Measurements from ENCODE around the gene EEF2. TPM values are rescaled to one million over a fixed set of nuclear protein-coding genes. Genes with fewer than 3 reads are reported as not detected.
"Not testable (repeated sequence)": the region's sequence is repeated elsewhere in the genome, so short reads cannot be mapped to it uniquely, and the experiment has no call there.

Gene EEF2
- polyA plus RNA-seq, 3 donors, result 1,532 to 1,936 (median 1,761) TPM

GRCh38 chr19:3961007-3961406, 24.3 kb downstream of the EEF2 start:
- no peak for DNase-seq (ENCODE audit: extremely low read depth in 1 of 11, low read depth in 9 of 11, low spot score in 4 of 11)

- no peak for DNase-seq (ENCODE audit: extremely low read depth in 1 of 11, low read depth in 9 of 11, low spot score in 4 of 11)
Observed at GRCh38 chr19:3959766-3960131, 25.5 kb downstream of the EEF2 start.

- DNase-seq (ENCODE audit: extremely low read depth in 1 of 11, low read depth in 9 of 11, low spot score in 4 of 11), result no peak
Observed at GRCh38 chr19:3958836-3959765, 26.2 kb downstream of the EEF2 start.

GRCh38 chr19:3955688-3956087, 29.6 kb downstream of the EEF2 start:
- no peak for DNase-seq (ENCODE audit: extremely low read depth in 1 of 11, low read depth in 9 of 11, low spot score in 4 of 11)

- not testable (repeated sequence) for DNase-seq (ENCODE audit: extremely low read depth in 1 of 11, low read depth in 9 of 11, low spot score in 4 of 11)
Observed at GRCh38 chr19:3955276-3955675, 30.0 kb downstream of the EEF2 start.

GRCh38 chr19:3954107-3954506, 31.2 kb downstream of the EEF2 start:
- no peak for DNase-seq (ENCODE audit: extremely low read depth in 1 of 11, low read depth in 9 of 11, low spot score in 4 of 11)

GRCh38 chr19:3952755-3953276, 32.4 kb downstream of the EEF2 start:
- not testable (repeated sequence) for DNase-seq (ENCODE audit: extremely low read depth in 1 of 11, low read depth in 9 of 11, low spot score in 4 of 11)

- DNase-seq (ENCODE audit: extremely low read depth in 1 of 11, low read depth in 9 of 11, low spot score in 4 of 11), result no peak
Observed at GRCh38 chr19:3950871-3951861, 34.1 kb downstream of the EEF2 start.

- DNase-seq (ENCODE audit: extremely low read depth in 1 of 11, low read depth in 9 of 11, low spot score in 4 of 11), result no peak
Observed at GRCh38 chr19:3949997-3950859, 35.0 kb downstream of the EEF2 start.

- no peak for DNase-seq (ENCODE audit: extremely low read depth in 1 of 11, low read depth in 9 of 11, low spot score in 4 of 11)
Observed at GRCh38 chr19:3949294-3949693, 36.0 kb downstream of the EEF2 start.

GRCh38 chr19:3947316-3947933, 37.8 kb downstream of the EEF2 start:
- DNase-seq (ENCODE audit: extremely low read depth in 1 of 11, low read depth in 9 of 11, low spot score in 4 of 11), result not testable (repeated sequence)

GRCh38 chr19:3945838-3946237, 39.4 kb downstream of the EEF2 start:
- DNase-seq (ENCODE audit: extremely low read depth in 1 of 11, low read depth in 9 of 11, low spot score in 4 of 11), result no peak

- no peak for DNase-seq (ENCODE audit: extremely low read depth in 1 of 11, low read depth in 9 of 11, low spot score in 4 of 11)
Observed at GRCh38 chr19:3944018-3944721, 41.1 kb downstream of the EEF2 start.

GRCh38 chr19:3942790-3943409, 42.4 kb downstream of the EEF2 start:
- DNase-seq (ENCODE audit: extremely low read depth in 1 of 11, low read depth in 9 of 11, low spot score in 4 of 11), result no peak

- DNase-seq (ENCODE audit: extremely low read depth in 1 of 11, low read depth in 9 of 11, low spot score in 4 of 11), result not testable (repeated sequence)
Observed at GRCh38 chr19:3938300-3938950, 46.8 kb downstream of the EEF2 start.

- no peak for DNase-seq (ENCODE audit: extremely low read depth in 1 of 11, low read depth in 9 of 11, low spot score in 4 of 11)
Observed at GRCh38 chr19:3936506-3937442, 48.5 kb downstream of the EEF2 start.
